HepG2 (cell line): ENCODE measurements around the gene GRIP1. TPM values are rescaled to one million over a fixed set of nuclear protein-coding genes. Genes with fewer than 3 reads are reported as not detected.

Experiments used
- ATAC-seq: fragments of 200-7000 bp; cut with Tn5 transposase; 3 replicates; pipeline ENCODE4 v1.9.1; 2020; ENCODE audit warnings: mild to moderate bottlenecking, moderate library complexity
- BruUV-seq: library from RNA; stranded (reverse); fragments of 400-500 nt; replicated peaks from 2 replicates; lab custom pipeline; 2021; lab: Mats Ljungman, UMichigan
- CTCF ChIA-PET: fragments of 300-600 bp; formaldehyde crosslinking; extraction: SDS; loops from one replicate; lab custom pipeline; 2021; ENCODE audit warnings: low total read pairs, inconsistent platforms, low intra/inter-chr PET ratio; lab: Yijun Ruan, JAX
- POLR2A ChIA-PET: fragments of 350-600 bp; sonication (Branson Sonifier 250); formaldehyde crosslinking; loops from one replicate; lab custom pipeline; 2020; ENCODE audit warnings: antibody characterized with exemption, inconsistent platforms; lab: Yijun Ruan, JAX
- DNase-seq: peaks from one replicate; pipeline ENCODE4 v3.0.0-alpha.2; 2015; ENCODE audit warnings: low spot score
- FAIRE-seq: peaks from 3 replicates; lab custom pipeline; 2011; peaks lifted over from hg19 to GRCh38; lab: Jason Lieb, UNC
- H2AFZ ChIP-seq: one replicate; pipeline ENCODE4 v1.6.1; 2011; ENCODE audit warnings: low read length, inconsistent platforms
- H3K27ac ChIP-seq: fragments of 300-600 bp; 3 replicates; pipeline ENCODE4 v1.8.0; 2011; ENCODE audit warnings: mixed run types, mild to moderate bottlenecking, mixed read lengths, low read length, inconsistent platforms; ENCODE audit not compliant: insufficient read depth; ENCODE audit errors: extremely low read length
- H3K27me3 ChIP-seq, 2 experiments: fragments of 200-600 bp in 1 of 2; 2 replicates in 1 of 2; 3 replicates in 1 of 2; pipeline versions ENCODE4 v1.6.0 to v1.8.0; 2011; ENCODE audit warnings: low read length in 2 of 2, mild to moderate bottlenecking in 2 of 2, moderate library complexity in 2 of 2, inconsistent platforms in 1 of 2; ENCODE audit not compliant: insufficient read depth in 2 of 2, control insufficient read depth in 1 of 2
- H3K36me3 ChIP-seq, 2 experiments: fragments of 200-600 bp in 1 of 2; replicated peaks in 1 of 2; 2 replicates in 1 of 2; 3 replicates in 1 of 2; pipeline versions ENCODE4 v1.5.1 to v1.8.0; 2011; ENCODE audit warnings: low read length in 2 of 2, inconsistent platforms in 1 of 2; ENCODE audit not compliant: insufficient read depth in 2 of 2, control insufficient read depth in 1 of 2
- H3K4me1 ChIP-seq: 2 replicates; pipeline ENCODE4 v1.5.1; 2012; ENCODE audit warnings: low read length, inconsistent platforms; ENCODE audit not compliant: insufficient read depth
- H3K4me2 ChIP-seq: 2 replicates; pipeline ENCODE4 v1.6.0; 2011; ENCODE audit warnings: low read depth, low read length, inconsistent platforms
- H3K4me3 ChIP-seq, 3 experiments: fragments of 200-600 bp in 1 of 3; sonication (generic), shearing (Covaris generic) in 1 of 3; replicated peaks in 1 of 3; 2 replicates each; pipeline ENCODE4 v1.5.1; 2011 to 2016; ENCODE audit warnings: low read length in 3 of 3, inconsistent platforms in 2 of 3, low read depth in 2 of 3, mild to moderate bottlenecking in 2 of 3, control low read depth in 1 of 3, mixed read lengths in 1 of 3; ENCODE audit not compliant: insufficient read depth in 1 of 3
- H3K79me2 ChIP-seq: one replicate; pipeline ENCODE4 v1.6.1; 2011; ENCODE audit warnings: low read length, inconsistent platforms; ENCODE audit not compliant: insufficient read depth
- H3K9ac ChIP-seq: 2 replicates; pipeline ENCODE4 v1.6.0; 2011; ENCODE audit warnings: mild to moderate bottlenecking, low read depth, low read length, inconsistent platforms; ENCODE audit not compliant: insufficient read depth
- H3K9me3 ChIP-seq: 2 replicates; pipeline ENCODE4 v1.5.1; 2012; ENCODE audit warnings: mild to moderate bottlenecking, low read length
- H4K20me1 ChIP-seq: 2 replicates; pipeline ENCODE4 v1.6.0; 2011; ENCODE audit warnings: inconsistent platforms, mild to moderate bottlenecking, low read length, moderate library complexity; ENCODE audit not compliant: insufficient read depth
- MED1 ChIP-seq: sonication (generic); formaldehyde crosslinking; IDR thresholded peaks from 2 replicates; pipeline ENCODE4 v1.4.0; 2020; ENCODE audit warnings: missing genetic modification reagents
- MYC ChIP-seq: sonication (generic); formaldehyde crosslinking; IDR thresholded peaks from 2 replicates; pipeline ENCODE4 v1.9.0; 2021; ENCODE audit warnings: missing genetic modification reagents, borderline replicate concordance
- NFATC3 ChIP-seq: sonication (generic); formaldehyde crosslinking; IDR thresholded peaks from 2 replicates; pipeline ENCODE4 v1.5.1; 2020; ENCODE audit warnings: mild to moderate bottlenecking, missing genetic modification reagents
- SKI ChIP-seq: fragments of 450-650 bp; IDR thresholded peaks from one replicate; pipeline ENCODE4 v1.6.1; 2018; ENCODE audit warnings: mild to moderate bottlenecking; ENCODE audit not compliant: partially characterized antibody
- SP2 ChIP-seq: sonication (generic); formaldehyde crosslinking; IDR thresholded peaks from 2 replicates; pipeline ENCODE4 v1.5.1; 2020; ENCODE audit warnings: mild to moderate bottlenecking, missing genetic modification reagents
- YEATS4 ChIP-seq: sonication (generic); formaldehyde crosslinking; IDR thresholded peaks from 2 replicates; pipeline ENCODE4 v1.4.0; 2020; ENCODE audit warnings: missing genetic modification reagents, borderline replicate concordance
- ZBTB10 ChIP-seq: sonication (generic); formaldehyde crosslinking; IDR thresholded peaks from 2 replicates; pipeline ENCODE4 v1.4.0; 2020; ENCODE audit warnings: missing genetic modification reagents, borderline replicate concordance
- ZKSCAN1 ChIP-seq: fragments of 150-350 bp; IDR thresholded peaks from 2 replicates; pipeline ENCODE4 v1.6.1; 2014; ENCODE audit warnings: low read length
- ZKSCAN5 ChIP-seq: sonication (generic); formaldehyde crosslinking; IDR thresholded peaks from 2 replicates; pipeline ENCODE4 v1.5.1; 2020; ENCODE audit warnings: mild to moderate bottlenecking, missing genetic modification reagents
- ZNF318 ChIP-seq: sonication (generic); formaldehyde crosslinking; IDR thresholded peaks from 2 replicates; pipeline ENCODE4 v1.4.0; 2020; ENCODE audit warnings: mild to moderate bottlenecking, missing genetic modification reagents
- ZNF451 ChIP-seq: sonication (generic); formaldehyde crosslinking; IDR thresholded peaks from 2 replicates; pipeline ENCODE4 v1.5.0; 2020; ENCODE audit warnings: mild to moderate bottlenecking, missing genetic modification reagents
- WGBS: methylation state at CpG from one replicate; pipeline ENCODE4 v1.1.6; 2017; ENCODE audit warnings: low lambda C conversion rate; 5-methylcytosine and 5-hydroxymethylcytosine counted together
- in situ Hi-C: cut with HindIII; loops from 2 replicates; pipeline ENCODE4 v1.10.0; 2017; ENCODE audit warnings: low pct_unique_long_range_greater_than_20kb; ENCODE audit not compliant: extremely low pct_ligation_motif_present
- intact Hi-C: fragments of 100-400 bp; cut with micrococcal nuclease; formaldehyde crosslinking; loops from one replicate; pipeline ENCODE4 v1.10.0; 2022; ENCODE audit not compliant: unreplicated experiment
- polyA plus RNA-seq, 8 experiments: library from polyadenylated mRNA; depleted of rRNA in 3 of 8; stranded (reverse) in 7 of 8; unstranded in 1 of 8; fragments of >200 nt; fragmentation: Illumina TruSeq in 4 of 8; extraction: Trizol in 4 of 8; gene quantifications; 2 replicates each; pipeline versions ENCODE4 v1.2.1 to v1.2.3, GENCODE V29; 2011 to 2016; ENCODE audit warnings: low read depth in 4 of 8, missing spikeins in 1 of 8, mixed read lengths in 1 of 8; ENCODE audit not compliant: insufficient read depth in 1 of 8
- total RNA-seq, 5 experiments: library from RNA; depleted of rRNA; stranded (reverse); fragments of >200 nt; fragmentation: Illumina TruSeq; extraction: Trizol; gene quantifications; 2 replicates each; pipeline ENCODE4 v1.2.3, GENCODE V29; 2016; ENCODE audit warnings: low read depth in 1 of 5

GRIP1 gene
- total and polyA plus RNA-seq, 2 of the 13 experiments (the other 11 are each of a cell fraction or from before 2014, with no cell fraction given): not detected

DNA sequence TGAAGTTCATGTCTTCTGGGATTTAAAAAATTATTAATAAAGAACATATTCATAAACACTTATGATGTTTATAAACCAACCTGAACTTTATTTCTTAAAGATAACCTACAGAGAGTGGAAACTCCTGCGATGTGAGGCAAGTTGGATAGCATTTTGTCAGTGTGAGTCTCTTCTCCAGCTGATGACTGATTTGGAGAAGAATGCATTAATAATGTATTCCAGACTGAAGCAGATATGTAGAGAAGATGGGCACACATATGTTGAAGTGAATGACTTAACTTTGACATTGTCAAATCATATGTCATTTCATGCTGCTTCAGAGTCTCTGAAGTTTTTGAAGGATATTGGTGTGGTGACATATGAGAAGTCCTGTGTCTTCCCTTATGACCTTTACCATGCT, 369.3 kb downstream of the GRIP1 start (continued):
- TF ChIP-seq SP2 (CRISPR knock-in tag) (no peak), ZNF451 (CRISPR knock-in tag) (no peak), ZKSCAN1 (no peak)

DNA sequence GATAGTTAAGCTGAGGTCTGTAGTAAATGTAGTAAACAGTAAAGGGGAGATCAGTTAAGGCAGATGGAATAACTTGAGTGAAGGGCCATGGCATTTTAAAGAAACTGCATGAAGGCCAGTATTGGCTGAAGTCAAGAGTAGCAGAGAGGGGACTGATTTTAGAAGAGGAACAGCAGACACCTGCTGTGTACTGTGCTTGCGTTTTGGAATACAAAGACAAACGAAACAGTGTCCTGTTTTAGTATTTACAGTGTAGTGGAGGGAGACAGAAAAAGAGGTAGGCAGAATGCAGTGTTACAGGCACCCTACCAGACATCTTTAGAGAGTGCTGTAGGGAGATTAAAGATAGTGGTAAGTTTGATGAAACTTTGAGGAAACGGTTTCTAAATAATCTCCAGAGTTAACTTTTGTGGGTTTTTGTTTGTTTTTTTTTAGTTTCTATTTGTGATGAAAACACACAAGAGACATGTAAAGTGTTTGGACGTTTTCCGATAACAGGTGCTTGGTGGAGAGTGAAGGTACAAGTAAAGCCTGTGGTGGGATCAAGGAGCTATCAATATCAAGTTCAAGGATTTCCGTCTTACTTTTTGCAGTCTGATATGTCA, 374.5 kb downstream of the GRIP1 start:
- ATAC-seq: no peak
- peak overlapping the region; percentile 89; the same call in 1 of the 2 replicates for H3K4me2 ChIP-seq
- no peak for TF ChIP-seq NFATC3 (CRISPR knock-in tag)
- TF ChIP-seq ZNF318 (CRISPR knock-in tag): no peak
- no peak for TF ChIP-seq YEATS4 (CRISPR knock-in tag)
- no peak for TF ChIP-seq ZKSCAN5
- TF ChIP-seq ZBTB10: no peak
- TF ChIP-seq MYC: no peak
- TF ChIP-seq MED1 (CRISPR knock-in tag): no peak
- TF ChIP-seq SKI: no peak

More for the DNA sequence above, 374.5 kb downstream of the GRIP1 start:
- WGBS: 86% methylated on average over 6 of the region's 6 CpGs
- Histone ChIP-seq H3K27ac (no peak overlapping the region), H3K4me3 (no peak overlapping the region), H3K36me3 (no peaks in the 10 kb centered on the region), H3K9me3 (no peaks in the 10 kb centered on the region), H4K20me1 (no peaks in the 10 kb centered on the region), H3K27me3 (0 out of 5 replicates have a peak, but pooled peaks cover 0 to 5% of the 10 kb centered on the region in 2 experiments), H2AFZ (no peak overlapping the region), H3K79me2 (no peaks in the 10 kb centered on the region), H3K9ac (no peak overlapping the region), H3K4me1 (peaks cover 25% of the 10 kb centered on the region)
- BruUV-seq: no TSS peak
- intact Hi-C loops (no loop called here), in situ Hi-C loops (no loop called here)
- ChIA-PET CTCF (no interaction called here), POLR2A (no interaction called here)
- no peak for DNase-seq
- FAIRE-seq: no peak
